ENCODE measurements around the gene ZNF366. TPM values are rescaled to one million over a fixed set of nuclear protein-coding genes. Genes with fewer than 3 reads are reported as not detected.

ZNF366 gene
- total and polyA plus RNA-seq, 8 donors = 0.10 to 6.8 (median 1.7) TPM; not detected in 1

- no peak overlapping the region for H3K27ac ChIP-seq
- TF ChIP-seq EP300 (IDR thresholded peaks at IDR 0.05) (no peak), POLR2AphosphoS5 (IDR thresholded peaks at IDR 0.05) (no peak), POLR2A (IDR thresholded peaks at IDR 0.05) (no peak)
- TF ChIP-seq, protein P1, sequence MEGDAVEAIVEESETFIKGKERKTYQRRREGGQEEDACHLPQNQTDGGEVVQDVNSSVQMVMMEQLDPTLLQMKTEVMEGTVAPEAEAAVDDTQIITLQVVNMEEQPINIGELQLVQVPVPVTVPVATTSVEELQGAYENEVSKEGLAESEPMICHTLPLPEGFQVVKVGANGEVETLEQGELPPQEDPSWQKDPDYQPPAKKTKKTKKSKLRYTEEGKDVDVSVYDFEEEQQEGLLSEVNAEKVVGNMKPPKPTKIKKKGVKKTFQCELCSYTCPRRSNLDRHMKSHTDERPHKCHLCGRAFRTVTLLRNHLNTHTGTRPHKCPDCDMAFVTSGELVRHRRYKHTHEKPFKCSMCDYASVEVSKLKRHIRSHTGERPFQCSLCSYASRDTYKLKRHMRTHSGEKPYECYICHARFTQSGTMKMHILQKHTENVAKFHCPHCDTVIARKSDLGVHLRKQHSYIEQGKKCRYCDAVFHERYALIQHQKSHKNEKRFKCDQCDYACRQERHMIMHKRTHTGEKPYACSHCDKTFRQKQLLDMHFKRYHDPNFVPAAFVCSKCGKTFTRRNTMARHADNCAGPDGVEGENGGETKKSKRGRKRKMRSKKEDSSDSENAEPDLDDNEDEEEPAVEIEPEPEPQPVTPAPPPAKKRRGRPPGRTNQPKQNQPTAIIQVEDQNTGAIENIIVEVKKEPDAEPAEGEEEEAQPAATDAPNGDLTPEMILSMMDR (IDR thresholded peaks at IDR 0.05) = no peak
- peaks cover 0 to 23% (median 16%) of the 10 kb centered on the region in 4 donors for H3K4me1 ChIP-seq
- DNase-seq = no peak
- intact Hi-C loops (cut with DNase I; ENCODE audit: low total_unique reads) = no loop called here
- H3K4me3 ChIP-seq = no peak overlapping the region
- no peaks in the 10 kb centered on the region for H3K9me3 ChIP-seq
- no peaks in the 10 kb centered on the region for H3K36me3 ChIP-seq
- no peaks in the 10 kb centered on the region for H3K27me3 ChIP-seq
These were observed 5.3 kb upstream of the ZNF366 start for GRCh38 chr5:72512593-72512860.

- Histone ChIP-seq H3K27me3 (no peaks in the 10 kb centered on the region), H3K4me3 (no peak overlapping the region), H3K36me3 (no peaks in the 10 kb centered on the region), H3K4me1 (peaks cover 0 to 28% (median 19%) of the 10 kb centered on the region in 4 donors), H3K27ac (no peak overlapping the region), H3K9me3 (no peaks in the 10 kb centered on the region)
- no peak for TF ChIP-seq POLR2A (IDR thresholded peaks at IDR 0.05)
- WGBS, 5 donors = 57 to 71% (median 68%) methylated on average over 6 of the region's 6 CpGs
- no peak for DNase-seq
- intact Hi-C loops (cut with DNase I; ENCODE audit: low total_unique reads) = no loop called here
These were observed 4.8 kb upstream of the ZNF366 start for GRCh38 chr5:72511774-72512592.

GRCh38 chr5:72511366-72511765, 4.2 kb upstream of the ZNF366 start:
- Histone ChIP-seq H3K9me3 (no peaks in the 10 kb centered on the region), H3K27ac (no peak overlapping the region), H3K36me3 (no peaks in the 10 kb centered on the region), H3K4me3 (no peak overlapping the region), H3K27me3 (no peaks in the 10 kb centered on the region), H3K4me1 (peaks cover 0 to 29% (median 22%) of the 10 kb centered on the region in 4 donors)
- no peak for DNase-seq
- intact Hi-C loops (cut with DNase I; ENCODE audit: low total_unique reads) = no loop called here
- TF ChIP-seq POLR2A (IDR thresholded peaks at IDR 0.05) (no peak), POLR2AphosphoS5 (IDR thresholded peaks at IDR 0.05) (no peak), EP300 (IDR thresholded peaks at IDR 0.05) (no peak)
- TF ChIP-seq, protein P1 (IDR thresholded peaks at IDR 0.05) = no peak
- 38 to 54% (median 42%) methylated on average over 3 of the region's 3 CpGs for WGBS, 5 donors

DNA sequence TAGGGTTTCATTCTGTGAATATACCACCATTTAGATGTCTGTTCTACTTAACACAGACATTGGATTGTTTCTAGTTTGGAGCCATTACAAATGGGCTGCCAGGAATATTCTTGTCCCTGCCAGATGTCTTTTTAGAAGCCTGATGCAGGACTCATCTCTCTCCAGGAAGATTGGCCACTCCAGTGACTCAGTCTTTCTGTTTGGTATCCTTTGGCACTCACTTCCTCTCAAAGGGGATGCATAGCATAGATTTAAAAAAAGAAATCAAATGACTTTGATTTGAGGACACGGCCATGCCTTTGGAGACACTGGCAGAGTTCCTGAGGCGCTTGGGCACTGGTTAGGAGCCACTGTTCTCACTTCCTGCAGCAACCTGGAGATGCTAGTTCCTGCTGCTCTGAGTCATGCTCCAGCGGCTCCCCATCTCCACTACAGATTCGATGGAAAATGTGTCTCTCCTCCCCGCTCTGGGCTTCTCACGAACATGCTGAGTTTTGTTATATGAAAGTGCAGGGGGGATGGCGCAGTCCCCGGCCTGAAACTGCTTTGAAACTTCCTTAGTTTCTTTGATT, 3.5 kb upstream of the ZNF366 start:
- DNase-seq = peak in 1 of 2 donors; percentile 71
- Histone ChIP-seq H3K36me3 (no peaks in the 10 kb centered on the region), H3K27ac (peak overlapping the region in 3 of 5 donors; percentile 4 to 37 (median 36)), H3K4me1 (peaks cover 0 to 29% (median 22%) of the 10 kb centered on the region in 4 donors), H3K27me3 (no peaks in the 10 kb centered on the region), H3K4me3 (no peak overlapping the region), H3K9me3 (no peaks in the 10 kb centered on the region)
- 52 to 77% (median 71%) methylated on average over 8 of the region's 8 CpGs for WGBS, 5 donors
- intact Hi-C loops (cut with DNase I; ENCODE audit: low total_unique reads) = no loop called here
- TF ChIP-seq POLR2A (IDR thresholded peaks at IDR 0.05) = no peak
- TF ChIP-seq POLR2AphosphoS5 (IDR thresholded peaks at IDR 0.05) = no peak
- TF ChIP-seq, protein P1 (IDR thresholded peaks at IDR 0.05) = no peak
- no peak for TF ChIP-seq EP300 (IDR thresholded peaks at IDR 0.05)

- Histone ChIP-seq H3K36me3 (no peaks in the 10 kb centered on the region), H3K27ac (peak overlapping the region in 3 of 5 donors; percentile 7 to 32 (median 9)), H3K4me3 (no peak overlapping the region), H3K9me3 (no peaks in the 10 kb centered on the region), H3K4me1 (peaks cover 0 to 29% (median 22%) of the 10 kb centered on the region in 4 donors), H3K27me3 (no peaks in the 10 kb centered on the region)
- intact Hi-C loops (cut with DNase I; ENCODE audit: low total_unique reads) = no loop called here
- DNase-seq = no peak
- TF ChIP-seq POLR2A (IDR thresholded peaks at IDR 0.05) = no peak
- no peak for TF ChIP-seq EP300 (IDR thresholded peaks at IDR 0.05)
- no peak for TF ChIP-seq POLR2AphosphoS5 (IDR thresholded peaks at IDR 0.05)
- TF ChIP-seq, protein P1 (IDR thresholded peaks at IDR 0.05) = no peak
- WGBS, 5 donors = 79 to 90% (median 83%) methylated on average over 7 of the region's 7 CpGs
These were observed 2.2 kb upstream of the ZNF366 start for GRCh38 chr5:72509401-72509800.

Measured in stomach (tissue), 9 donors.